Duodenal mucosa (tissue), 2 donors: ENCODE measurements around the gene FAM163A.
A peak's percentile ranks its signal among the peaks of the same experiment; 100 is the strongest.

Experiments
- H3K27ac ChIP-seq: one replicate; pipeline ENCODE4 v1.7.0; 2013; ENCODE audit warnings: low read depth, low read length
- H3K27me3 ChIP-seq, 2 donors: one replicate each; pipeline ENCODE4 v1.7.0; 2013; ENCODE audit warnings: low read length in 2 of 2, control low read depth in 1 of 2; ENCODE audit not compliant: insufficient read depth in 2 of 2, control insufficient read depth in 1 of 2
- H3K36me3 ChIP-seq, 2 donors: one replicate each; pipeline ENCODE4 v1.7.0; 2013; ENCODE audit warnings: low read length in 2 of 2, control low read depth in 1 of 2; ENCODE audit not compliant: insufficient read depth in 2 of 2, control insufficient read depth in 1 of 2
- H3K4me1 ChIP-seq, 2 donors: one replicate each; pipeline ENCODE4 v1.7.0; 2013; ENCODE audit warnings: low read length in 2 of 2, control low read depth in 1 of 2; ENCODE audit not compliant: insufficient read depth in 2 of 2, control insufficient read depth in 1 of 2
- H3K4me3 ChIP-seq, 2 donors: one replicate each; pipeline ENCODE4 v1.7.0; 2013; ENCODE audit warnings: low read length in 2 of 2, low read depth in 1 of 2
- H3K9ac ChIP-seq, 2 donors: one replicate each; pipeline ENCODE4 v1.7.0; 2013; ENCODE audit warnings: low read length in 2 of 2, low read depth in 1 of 2
- H3K9me3 ChIP-seq, 2 donors: one replicate each; pipeline ENCODE4 v1.7.0; 2013; ENCODE audit warnings: low read length in 2 of 2, control low read depth in 1 of 2; ENCODE audit not compliant: control insufficient read depth in 1 of 2

The FAM163A gene

GRCh38 chr1:179719272-179719671, 23.8 kb upstream of the FAM163A start:
- Histone ChIP-seq H3K36me3 (no peaks in the 10 kb centered on the region), H3K4me3 (no peak overlapping the region), H3K4me1 (no peaks in the 10 kb centered on the region), H3K27ac (no peak overlapping the region), H3K27me3 (no peaks in the 10 kb centered on the region), H3K9me3 (peaks cover 23 to 36% of the 10 kb centered on the region in 2 donors), H3K9ac (no peak overlapping the region)

- Histone ChIP-seq H3K4me1 (no peaks in the 10 kb centered on the region), H3K27ac (no peak overlapping the region)
These were observed 14.8 kb upstream of the FAM163A start for GRCh38 chr1:179728271-179728670.

GRCh38 chr1:179729881-179730280, 13.2 kb upstream of the FAM163A start:
- no peaks in the 10 kb centered on the region for H3K36me3 ChIP-seq
- no peaks in the 10 kb centered on the region for H3K4me1 ChIP-seq
- H3K9ac ChIP-seq = no peak overlapping the region
- H3K4me3 ChIP-seq = no peak overlapping the region
- no peak overlapping the region for H3K27ac ChIP-seq
- H3K9me3 ChIP-seq = no peaks in the 10 kb centered on the region
- H3K27me3 ChIP-seq = peaks cover 0 to 4% of the 10 kb centered on the region in 2 donors

More at GRCh38 chr1:179728271-179728670, 14.8 kb upstream of the FAM163A start:
- H3K4me3 ChIP-seq = no peak overlapping the region
- H3K9me3 ChIP-seq = no peaks in the 10 kb centered on the region
- no peaks in the 10 kb centered on the region for H3K36me3 ChIP-seq
- H3K9ac ChIP-seq = no peak overlapping the region
- peaks cover 0 to 4% of the 10 kb centered on the region in 2 donors for H3K27me3 ChIP-seq

- H3K27me3 ChIP-seq = peaks cover 0 to 4% of the 10 kb centered on the region in 2 donors
- H3K9ac ChIP-seq = no peak overlapping the region
- no peaks in the 10 kb centered on the region for H3K9me3 ChIP-seq
- no peaks in the 10 kb centered on the region for H3K36me3 ChIP-seq
- no peak overlapping the region for H3K4me3 ChIP-seq
- H3K27ac ChIP-seq = no peak overlapping the region
- no peaks in the 10 kb centered on the region for H3K4me1 ChIP-seq
These were observed 11.4 kb upstream of the FAM163A start for GRCh38 chr1:179731643-179732042.

GRCh38 chr1:179742291-179742690, 800 bp upstream of the FAM163A start:
- H3K4me1 ChIP-seq = peaks cover 6 to 7% of the 10 kb centered on the region in 2 donors
- peaks cover 27 to 37% of the 10 kb centered on the region in 2 donors for H3K27me3 ChIP-seq
- no peaks in the 10 kb centered on the region for H3K9me3 ChIP-seq
- no peak overlapping the region for H3K9ac ChIP-seq
- H3K27ac ChIP-seq = no peak overlapping the region
- H3K36me3 ChIP-seq = no peaks in the 10 kb centered on the region
- peak overlapping the region; percentile 41 to 58 for H3K4me3 ChIP-seq

- Histone ChIP-seq H3K4me1 (peaks cover 6 to 7% of the 10 kb centered on the region in 2 donors), H3K27me3 (peaks cover 27 to 37% of the 10 kb centered on the region in 2 donors), H3K4me3 (peak overlapping the region; percentile 41 to 58), H3K9me3 (no peaks in the 10 kb centered on the region), H3K27ac (no peak overlapping the region), H3K9ac (no peak overlapping the region), H3K36me3 (no peaks in the 10 kb centered on the region)
These were observed 749 bp downstream of the FAM163A start for GRCh38 chr1:179743679-179744400.

GRCh38 chr1:179744401-179745130, 1.5 kb downstream of the FAM163A start:
- no peaks in the 10 kb centered on the region for H3K9me3 ChIP-seq
- H3K9ac ChIP-seq = no peak overlapping the region
- peaks cover 27 to 37% of the 10 kb centered on the region in 2 donors for H3K27me3 ChIP-seq
- no peak overlapping the region for H3K27ac ChIP-seq
- H3K4me1 ChIP-seq = peaks cover 6 to 7% of the 10 kb centered on the region in 2 donors
- H3K36me3 ChIP-seq = no peaks in the 10 kb centered on the region
- H3K4me3 ChIP-seq = no peak overlapping the region

GRCh38 chr1:179745131-179745611, 2.1 kb downstream of the FAM163A start:
- H3K27ac ChIP-seq = no peak overlapping the region
- no peaks in the 10 kb centered on the region for H3K36me3 ChIP-seq
- H3K9ac ChIP-seq = no peak overlapping the region
- H3K4me1 ChIP-seq = peaks cover 6 to 7% of the 10 kb centered on the region in 2 donors
- H3K27me3 ChIP-seq = peaks cover 27 to 37% of the 10 kb centered on the region in 2 donors
- H3K4me3 ChIP-seq = no peak overlapping the region
- H3K9me3 ChIP-seq = no peaks in the 10 kb centered on the region

GRCh38 chr1:179745743-179746142, 2.7 kb downstream of the FAM163A start:
- Histone ChIP-seq H3K9ac (no peak overlapping the region), H3K9me3 (no peaks in the 10 kb centered on the region), H3K4me1 (peaks cover 6 to 7% of the 10 kb centered on the region in 2 donors), H3K4me3 (no peak overlapping the region), H3K27me3 (peaks cover 27 to 37% of the 10 kb centered on the region in 2 donors), H3K27ac (no peak overlapping the region), H3K36me3 (no peaks in the 10 kb centered on the region)

- peaks cover 14 to 22% of the 10 kb centered on the region in 2 donors for H3K27me3 ChIP-seq
- no peak overlapping the region for H3K27ac ChIP-seq
- H3K4me3 ChIP-seq = no peak overlapping the region
These were observed 4.5 kb downstream of the FAM163A start for GRCh38 chr1:179747611-179748010.

More at GRCh38 chr1:179747611-179748010, 4.5 kb downstream of the FAM163A start:
- peaks cover 3 to 5% of the 10 kb centered on the region in 2 donors for H3K4me1 ChIP-seq
- no peak overlapping the region for H3K9ac ChIP-seq
- no peaks in the 10 kb centered on the region for H3K36me3 ChIP-seq
- H3K9me3 ChIP-seq = peaks cover 0 to 2% of the 10 kb centered on the region in 2 donors
